Measurements from ENCODE around the gene ZXDB.
"Not testable (repeated sequence)": the region's sequence is repeated elsewhere in the genome, so short reads cannot be mapped to it uniquely, and the experiment has no call there.

ZXDB gene

DNA sequence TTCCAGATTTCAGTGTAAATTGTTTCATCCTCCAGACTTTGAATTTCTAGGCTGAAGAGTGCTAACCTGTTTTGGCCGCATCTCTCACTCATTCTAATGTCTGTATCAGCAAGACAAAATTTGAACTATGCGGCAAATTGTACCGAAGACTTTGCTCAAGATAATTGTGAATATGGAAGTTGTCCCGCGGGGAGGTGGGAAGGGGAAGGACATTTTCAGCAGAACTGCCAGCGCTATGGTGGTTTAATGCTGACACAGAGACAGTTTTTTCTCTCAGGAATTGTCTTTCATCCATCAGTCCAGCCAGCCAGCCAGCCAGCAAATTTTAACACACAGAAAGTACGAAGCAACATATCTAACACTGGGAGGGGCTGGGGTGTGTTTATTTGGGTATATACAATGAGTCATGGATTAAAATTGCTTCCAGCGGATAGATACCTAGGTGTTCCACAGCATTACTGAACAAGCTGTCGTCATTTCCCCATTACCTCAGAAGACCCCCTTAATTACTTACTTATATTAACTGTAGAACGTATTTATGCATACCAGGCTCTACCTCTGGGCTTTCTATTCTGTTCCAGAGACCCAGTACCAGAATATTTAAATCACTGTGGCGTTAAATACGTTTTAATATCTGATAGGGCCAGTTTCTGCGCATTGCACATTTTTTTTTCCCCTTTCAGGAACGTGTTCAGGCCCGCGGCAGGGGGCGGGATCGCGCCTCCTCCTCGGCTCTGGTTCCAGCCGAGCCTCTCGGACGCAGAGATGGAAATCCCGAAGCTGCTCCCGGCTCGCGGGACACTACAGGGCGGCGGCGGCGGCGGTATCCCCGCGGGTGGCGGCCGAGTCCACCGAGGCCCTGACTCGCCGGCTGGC, at the start of gene ZXDB:
ZXDB (plus strand) TSS at position 728 of the 876 bp plus-strand sequence; CDS start at position 766, 38 bp downstream.
- peak; percentile 52 to 63 for ATAC-seq

DNA sequence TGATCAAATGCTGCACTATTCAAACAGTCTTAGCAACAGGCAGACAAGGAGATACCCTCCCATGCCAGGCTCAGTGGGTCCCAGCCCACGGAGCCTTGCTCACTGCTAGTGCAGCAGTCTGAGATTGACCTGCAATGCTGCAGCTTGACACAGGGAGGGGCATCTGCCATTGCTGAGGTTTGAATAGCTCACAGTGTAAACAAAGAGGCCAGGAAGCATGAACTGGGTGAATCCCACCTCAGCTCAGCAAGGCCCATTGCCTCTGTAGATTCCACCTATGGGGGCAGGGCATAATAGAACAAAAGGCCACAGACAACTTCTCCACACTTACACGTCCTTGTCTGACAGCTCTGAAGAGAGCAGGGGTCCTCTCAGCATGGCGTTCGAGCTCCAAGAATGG, 26.6 kb upstream of the ZXDB start:
- no peak for ATAC-seq

DNA sequence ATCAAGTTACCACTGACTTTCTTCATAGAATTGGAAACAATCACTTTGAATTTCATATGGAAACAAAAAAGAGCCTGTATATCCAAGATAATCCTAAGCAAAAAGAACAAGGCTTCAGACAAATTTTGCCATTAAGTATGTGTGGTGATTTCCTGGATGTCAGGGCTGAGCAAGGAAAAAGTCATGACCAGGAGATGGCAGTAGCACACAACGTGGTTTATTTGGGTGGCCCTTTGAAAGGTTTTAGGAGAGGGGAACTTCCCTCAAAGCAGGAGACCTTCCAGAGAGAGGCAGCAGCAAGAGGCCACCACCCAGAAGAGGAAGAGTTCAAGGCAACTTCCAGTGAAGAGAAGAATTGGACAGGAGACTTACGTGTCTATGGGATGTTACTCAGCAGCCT, 18.1 kb upstream of the ZXDB start:
- no peak for ATAC-seq

DNA sequence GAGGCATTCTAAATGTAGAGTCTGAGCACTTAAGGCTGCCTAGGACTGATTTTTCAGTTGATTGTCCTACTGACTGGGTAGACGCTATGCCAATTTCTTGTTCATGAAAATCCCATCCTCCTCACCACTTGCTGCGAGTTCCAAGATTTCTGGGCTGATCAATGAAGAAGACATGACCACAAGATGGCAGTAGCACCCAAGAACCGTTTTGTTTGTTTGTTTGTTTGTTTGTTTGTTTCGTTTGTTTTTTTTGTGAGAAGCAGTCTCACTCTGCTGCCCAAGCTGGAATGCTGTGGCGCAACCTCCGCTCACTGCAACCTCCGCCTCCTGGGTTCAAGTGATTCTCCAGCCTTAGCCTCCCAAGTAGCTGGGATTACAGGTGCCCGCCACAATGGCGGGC, 8.9 kb upstream of the ZXDB start:
- not testable (repeated sequence) for ATAC-seq

DNA sequence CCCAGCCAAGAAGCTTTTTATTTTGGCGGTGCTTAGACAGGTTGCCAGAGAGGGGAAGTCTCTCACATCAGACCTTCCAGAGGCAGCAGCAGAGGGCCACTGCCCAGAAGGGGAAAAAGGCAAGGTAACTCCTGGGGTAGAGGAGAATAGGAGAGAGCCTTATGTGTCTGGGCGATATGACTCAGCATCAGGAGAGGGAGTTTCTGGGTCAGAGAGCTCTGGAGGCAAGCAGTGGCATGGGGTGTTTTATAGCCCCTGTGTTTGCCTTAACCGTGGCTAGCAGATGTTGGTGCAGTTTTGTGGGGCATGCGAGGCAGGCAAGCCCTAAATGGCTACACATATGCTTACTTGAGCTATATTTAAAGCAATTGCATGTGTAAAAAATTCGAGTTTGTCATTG, 8.3 kb upstream of the ZXDB start:
- ATAC-seq: no peak

DNA sequence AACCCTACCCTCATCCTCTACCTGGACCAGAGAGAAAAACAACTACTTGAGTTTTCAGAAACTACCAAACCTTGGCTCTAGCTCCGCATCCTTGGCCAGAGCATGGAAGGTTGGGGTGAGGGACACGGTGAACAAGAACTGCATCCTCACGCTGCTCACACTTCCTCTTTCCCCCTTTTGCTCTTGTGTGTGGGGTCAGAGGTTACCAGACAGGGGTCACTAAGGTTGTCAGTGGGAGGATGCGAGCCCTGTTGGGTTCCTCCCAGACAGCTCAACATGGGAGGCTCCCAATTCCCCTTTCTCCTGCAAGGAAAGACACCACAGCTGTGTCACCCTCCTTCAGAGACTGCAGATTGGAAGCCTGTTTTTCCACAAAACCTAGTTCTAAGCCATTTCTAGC, 5.5 kb upstream of the ZXDB start:
- ATAC-seq: no peak

DNA sequence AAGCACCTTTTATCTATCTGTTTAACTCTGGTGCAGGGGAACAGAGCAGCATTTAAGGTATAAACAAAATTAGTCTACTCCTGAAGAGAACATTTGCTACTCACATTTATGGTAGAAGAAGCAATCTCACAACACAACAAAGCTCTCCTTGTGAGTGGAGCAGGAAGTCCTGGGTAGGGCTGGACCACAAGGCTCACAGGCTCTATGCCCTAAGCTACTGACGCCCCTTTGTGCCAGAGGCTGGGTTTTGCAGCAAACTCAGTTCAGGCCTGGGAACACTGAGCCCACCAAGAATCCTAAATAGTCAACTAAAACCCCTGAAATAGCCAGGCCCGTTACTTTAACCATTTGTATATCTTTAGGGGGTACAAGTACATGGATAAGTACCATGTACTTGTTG, 4.7 kb upstream of the ZXDB start:
- ATAC-seq: no peak

DNA sequence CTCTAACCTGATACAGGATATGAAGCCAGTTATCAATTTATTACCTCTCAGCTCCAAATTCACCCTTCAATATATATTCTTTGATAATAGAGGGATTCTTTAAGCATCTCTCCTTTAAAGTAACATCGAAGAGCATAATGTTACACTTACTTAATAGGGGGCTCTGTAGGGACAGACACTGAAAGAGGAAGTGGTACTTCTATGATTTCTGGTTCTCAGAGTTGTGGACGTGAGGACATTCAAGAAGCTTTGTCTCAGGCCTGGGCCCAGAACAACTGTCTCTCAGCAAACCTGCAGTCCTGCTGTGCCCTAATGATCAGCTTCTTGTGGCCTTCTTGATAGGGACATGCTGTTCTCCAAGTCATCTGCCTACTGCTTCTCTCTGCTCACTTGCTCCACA, 4.2 kb upstream of the ZXDB start:
- no peak for ATAC-seq

DNA sequence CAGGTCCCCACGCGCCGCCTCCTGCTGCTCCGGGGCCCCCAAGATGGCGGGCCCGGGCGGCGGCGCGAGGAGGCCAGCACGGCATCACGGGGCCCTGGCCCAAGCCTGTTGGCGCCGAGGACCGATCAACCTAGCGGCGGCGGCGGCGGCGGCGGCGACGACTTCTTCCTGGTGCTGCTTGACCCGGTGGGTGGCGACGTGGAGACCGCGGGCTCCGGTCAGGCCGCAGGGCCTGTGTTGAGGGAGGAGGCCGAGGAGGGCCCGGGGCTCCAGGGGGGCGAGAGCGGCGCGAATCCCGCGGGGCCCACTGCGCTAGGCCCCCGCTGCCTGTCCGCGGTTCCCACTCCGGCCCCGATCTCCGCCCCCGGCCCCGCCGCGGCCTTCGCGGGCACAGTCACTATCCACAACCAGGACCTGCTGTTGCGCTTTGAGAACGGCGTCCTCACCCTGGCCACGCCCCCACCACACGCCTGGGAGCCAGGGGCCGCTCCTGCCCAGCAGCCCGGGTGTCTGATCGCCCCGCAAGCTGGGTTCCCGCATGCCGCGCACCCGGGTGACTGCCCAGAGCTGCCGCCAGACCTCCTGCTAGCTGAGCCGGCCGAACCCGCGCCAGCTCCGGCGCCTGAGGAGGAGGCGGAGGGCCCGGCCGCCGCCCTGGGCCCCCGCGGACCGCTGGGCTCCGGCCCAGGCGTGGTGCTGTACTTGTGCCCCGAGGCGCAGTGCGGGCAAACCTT, 516 bp downstream of the ZXDB start:
- ATAC-seq: peak; percentile 68 to 76

DNA sequence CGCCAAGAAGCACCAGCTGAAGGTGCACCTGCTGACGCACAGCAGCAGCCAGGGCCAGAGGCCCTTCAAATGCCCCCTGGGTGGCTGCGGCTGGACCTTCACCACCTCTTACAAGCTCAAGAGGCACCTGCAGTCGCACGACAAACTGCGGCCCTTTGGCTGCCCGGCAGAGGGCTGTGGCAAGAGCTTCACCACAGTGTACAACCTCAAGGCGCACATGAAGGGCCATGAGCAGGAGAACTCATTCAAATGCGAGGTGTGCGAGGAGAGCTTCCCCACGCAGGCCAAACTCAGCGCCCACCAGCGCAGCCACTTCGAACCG, 1.0 kb downstream of the ZXDB start:
- peak in 1 of 2 donors; percentile 21 for ATAC-seq

DNA sequence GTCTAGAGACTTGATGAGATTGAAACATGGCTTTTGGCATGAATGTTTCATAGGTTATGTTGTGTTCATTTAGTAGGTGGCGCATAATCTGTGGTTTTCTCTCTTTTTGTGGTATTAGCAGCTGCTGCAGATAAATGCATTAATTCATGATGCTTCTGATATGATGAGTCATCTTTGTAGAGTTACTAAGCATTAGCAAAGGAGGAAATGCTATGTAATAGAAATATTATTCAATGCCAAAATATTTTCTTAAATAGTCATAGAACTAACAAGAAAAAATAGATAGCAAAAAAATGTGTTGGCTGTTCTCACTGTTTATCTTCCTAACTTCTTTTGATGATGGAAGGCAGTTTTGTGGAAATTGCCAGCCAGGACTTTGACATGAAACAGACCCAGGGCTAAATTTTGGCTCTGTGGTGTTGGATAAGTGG, 3.6 kb downstream of the ZXDB start:
- ATAC-seq: peak; percentile 32 to 54

DNA sequence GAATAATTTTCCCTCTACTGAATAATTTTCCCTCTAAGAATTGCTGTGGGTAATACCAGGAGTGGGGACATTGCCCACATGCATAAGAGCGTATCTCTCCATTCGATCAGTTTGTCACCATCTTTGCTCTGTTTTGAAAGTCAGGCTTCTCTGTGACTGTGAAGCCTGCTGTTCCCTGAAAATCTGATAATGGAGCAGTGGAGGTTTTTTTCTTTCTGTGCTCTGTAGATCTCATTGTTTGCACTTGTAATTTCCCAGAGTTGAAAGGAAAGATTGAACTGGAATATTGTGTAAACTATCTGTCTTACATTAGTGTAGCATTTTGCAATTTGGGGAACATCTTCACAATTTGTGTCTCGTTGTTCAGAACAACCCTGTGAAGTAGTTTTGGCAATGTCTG, 4.3 kb downstream of the ZXDB start:
- no peak for ATAC-seq

DNA sequence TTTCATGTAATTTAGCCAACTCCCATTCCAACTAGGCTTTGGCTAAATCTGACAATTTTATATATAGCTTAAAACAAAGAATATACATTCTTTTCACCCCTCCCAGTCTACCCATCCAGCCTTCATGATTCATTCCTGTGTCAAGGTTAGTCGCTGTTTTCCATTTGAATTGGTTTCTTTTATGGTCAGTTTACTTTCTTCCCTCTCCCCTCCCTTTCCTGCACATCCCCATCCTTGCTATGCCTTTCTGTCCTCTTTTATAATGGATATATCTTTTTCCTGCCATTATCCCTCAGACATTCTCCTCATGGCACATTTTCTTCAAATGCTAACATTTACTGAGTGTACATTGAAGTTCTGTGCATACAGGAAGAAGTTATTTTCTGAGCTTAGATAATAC, 4.7 kb downstream of the ZXDB start:
- no peak for ATAC-seq

DNA sequence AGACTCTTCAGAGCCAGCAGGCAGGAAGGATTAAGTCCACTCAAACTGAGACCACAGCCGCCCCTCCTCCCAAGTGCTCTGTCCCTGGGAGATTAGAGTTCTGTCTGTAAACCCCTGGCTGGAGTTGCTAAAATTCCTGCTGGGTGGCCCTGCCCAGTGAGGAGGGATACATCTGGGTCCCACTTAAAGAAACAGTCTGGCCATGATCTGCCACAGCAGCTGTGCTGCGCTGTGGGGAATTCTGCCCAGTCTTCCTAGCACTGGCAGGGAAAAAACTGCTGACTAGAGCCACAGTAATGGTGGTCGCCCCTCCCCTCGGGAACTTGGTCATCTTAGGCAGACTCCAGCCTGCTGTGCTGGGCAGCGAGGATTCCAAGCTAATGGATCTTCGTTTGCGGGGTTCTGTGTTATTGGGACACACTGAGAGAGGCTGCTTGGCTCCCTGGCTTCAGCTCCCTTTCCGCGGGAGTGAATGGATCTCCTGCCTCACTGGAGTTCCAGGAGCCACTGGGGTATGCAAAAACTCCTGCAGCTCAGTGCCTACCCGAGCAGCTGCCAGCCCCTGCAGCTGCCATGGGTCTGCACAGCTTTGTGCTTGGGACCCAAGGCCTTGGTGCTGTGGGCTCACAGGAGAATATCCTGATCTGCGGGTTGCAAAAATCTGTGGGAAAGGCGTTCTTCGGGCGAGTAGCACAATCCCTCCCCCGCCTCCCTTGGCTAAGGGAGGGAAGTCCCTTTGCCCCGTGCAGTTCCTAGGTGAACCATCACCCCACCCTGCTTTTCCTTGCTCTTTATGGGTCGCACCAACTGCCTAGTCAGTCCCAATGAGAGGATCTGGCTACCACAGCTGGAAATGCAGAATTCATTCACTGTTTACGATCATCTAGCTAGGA, 15.7 kb downstream of the ZXDB start:
- ATAC-seq: no peak

DNA sequence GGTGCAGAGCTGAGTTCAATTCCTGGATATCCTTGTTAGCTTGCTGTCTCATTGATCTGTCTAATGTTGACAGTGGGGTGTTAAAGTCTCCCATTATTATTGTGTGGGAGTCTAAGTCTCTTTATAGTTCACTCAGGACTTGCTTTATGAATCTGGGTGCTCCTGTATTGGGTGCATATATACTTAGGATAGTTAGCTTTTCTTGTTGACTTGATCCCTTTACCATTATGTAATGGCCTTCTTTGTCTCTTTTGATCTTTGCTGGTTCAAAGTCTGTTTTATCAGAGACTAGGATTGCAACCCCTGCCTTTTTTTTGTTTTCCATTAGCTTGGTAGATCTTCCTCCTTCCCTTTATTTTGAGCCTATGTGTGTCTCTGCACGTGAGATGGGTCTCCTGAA, 21.5 kb downstream of the ZXDB start:
- ATAC-seq: not testable (repeated sequence)

DNA sequence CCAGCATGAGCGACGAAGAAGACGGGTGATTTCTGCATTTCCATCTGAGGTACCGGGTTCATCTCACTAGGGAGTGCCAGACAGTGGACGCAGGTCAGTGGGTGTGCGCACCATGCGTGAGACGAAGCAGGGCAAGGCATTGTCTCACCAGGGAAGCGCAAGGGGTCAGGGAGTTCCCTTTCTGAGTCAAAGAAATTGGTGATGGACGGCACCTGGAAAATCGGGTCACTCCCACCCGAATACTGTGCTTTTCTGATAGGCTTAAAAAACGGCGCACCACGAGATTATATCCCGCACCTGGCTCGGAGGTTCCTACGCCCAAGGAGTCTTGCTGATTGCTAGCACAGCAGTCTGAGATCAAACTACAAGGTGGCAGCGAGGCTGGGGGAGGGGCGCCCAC, 37.6 kb downstream of the ZXDB start:
- ATAC-seq: not testable (repeated sequence)

DNA sequence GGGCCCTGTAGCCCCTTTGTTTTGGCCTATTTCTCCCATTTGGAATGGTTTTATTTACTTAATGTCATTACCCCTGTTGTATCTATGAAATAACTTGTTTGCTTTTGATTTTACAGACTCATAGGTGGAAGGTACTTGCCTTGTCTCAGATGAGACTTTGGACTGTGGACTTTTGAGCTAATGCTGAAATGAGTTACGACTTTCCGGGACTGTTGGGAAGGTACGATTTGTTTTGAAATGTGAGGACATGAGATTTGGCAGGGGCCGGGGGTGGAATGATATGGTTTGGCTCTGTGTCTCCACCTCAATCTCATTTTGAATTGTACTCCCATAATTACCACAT, 48.8 kb downstream of the ZXDB start:
- ATAC-seq: no peak

DNA sequence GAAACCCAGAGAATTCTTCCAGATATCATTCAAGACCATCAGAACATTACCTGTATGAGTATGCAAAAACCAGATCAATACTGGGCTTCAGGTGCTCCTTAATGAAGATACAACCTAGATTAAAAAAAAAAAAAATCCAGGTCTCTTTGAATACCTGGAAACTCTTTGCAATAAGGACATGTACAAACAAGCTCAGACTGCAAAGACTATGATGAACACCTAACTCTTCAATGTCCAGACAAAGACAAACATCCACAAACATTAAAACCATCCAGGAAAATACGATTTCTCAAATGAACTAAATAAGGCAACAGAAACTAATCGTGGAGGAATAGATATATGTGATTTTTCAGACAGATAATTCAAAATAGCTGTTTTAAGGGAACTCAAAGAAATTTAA, 49.5 kb downstream of the ZXDB start:
- no peak for ATAC-seq

DNA sequence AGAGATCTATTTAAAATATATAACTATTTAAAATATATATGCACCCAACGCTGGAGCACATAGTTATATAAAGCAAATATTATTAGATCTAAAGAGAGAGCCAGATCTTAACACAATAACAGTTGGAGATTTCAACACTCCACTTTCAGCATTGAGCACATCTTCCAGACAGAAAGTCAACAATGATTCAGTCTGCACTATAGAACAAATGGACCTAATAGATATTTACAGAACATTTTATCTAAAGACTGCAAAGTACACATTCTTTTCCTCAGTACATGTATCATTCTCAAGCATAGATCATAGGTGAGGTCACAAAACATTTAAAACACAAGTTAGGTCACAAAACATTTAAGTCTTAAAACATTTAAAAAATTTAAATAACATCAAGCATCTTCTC, 51.9 kb downstream of the ZXDB start:
- ATAC-seq: no peak

DNA sequence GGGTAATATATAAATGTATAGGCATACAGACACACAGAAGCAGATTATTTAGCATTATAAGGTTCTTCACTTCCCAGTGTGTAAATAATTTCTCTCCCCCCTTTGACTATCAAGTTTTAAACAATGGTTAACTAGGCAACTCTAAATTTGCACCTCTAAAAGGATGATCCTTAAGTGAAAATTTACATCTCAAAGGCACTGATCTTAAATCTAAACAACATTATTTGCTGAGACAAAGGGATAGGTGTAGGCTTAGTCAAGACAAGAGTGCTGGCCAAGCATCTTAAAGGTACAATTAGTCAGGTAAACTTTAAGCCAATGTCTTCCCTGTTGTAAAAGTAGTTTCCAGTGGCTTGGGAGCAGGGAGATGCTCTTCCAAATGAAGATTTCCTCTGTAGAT, 55.2 kb downstream of the ZXDB start:
- no peak for ATAC-seq

Measured in activated CD4-positive, CD25-positive, alpha-beta regulatory T cell treated with anti-CD3 and anti-CD28 coated beads, Interleukin-2, amount 50 U/mL, for 24 hours (primary cell).